NCI-H524 treated with DMSO at 0.1 percent for 48 hours (cell line): Measurements from ENCODE around the gene ZNF813.
A peak's percentile ranks its signal among the peaks of the same experiment; 100 is the strongest.

ENCODE experiments used
- DNase-seq: peaks from one replicate; lab custom pipeline; 2025; lab: John Stamatoyannopoulos, UW

The ZNF813 gene

DNA sequence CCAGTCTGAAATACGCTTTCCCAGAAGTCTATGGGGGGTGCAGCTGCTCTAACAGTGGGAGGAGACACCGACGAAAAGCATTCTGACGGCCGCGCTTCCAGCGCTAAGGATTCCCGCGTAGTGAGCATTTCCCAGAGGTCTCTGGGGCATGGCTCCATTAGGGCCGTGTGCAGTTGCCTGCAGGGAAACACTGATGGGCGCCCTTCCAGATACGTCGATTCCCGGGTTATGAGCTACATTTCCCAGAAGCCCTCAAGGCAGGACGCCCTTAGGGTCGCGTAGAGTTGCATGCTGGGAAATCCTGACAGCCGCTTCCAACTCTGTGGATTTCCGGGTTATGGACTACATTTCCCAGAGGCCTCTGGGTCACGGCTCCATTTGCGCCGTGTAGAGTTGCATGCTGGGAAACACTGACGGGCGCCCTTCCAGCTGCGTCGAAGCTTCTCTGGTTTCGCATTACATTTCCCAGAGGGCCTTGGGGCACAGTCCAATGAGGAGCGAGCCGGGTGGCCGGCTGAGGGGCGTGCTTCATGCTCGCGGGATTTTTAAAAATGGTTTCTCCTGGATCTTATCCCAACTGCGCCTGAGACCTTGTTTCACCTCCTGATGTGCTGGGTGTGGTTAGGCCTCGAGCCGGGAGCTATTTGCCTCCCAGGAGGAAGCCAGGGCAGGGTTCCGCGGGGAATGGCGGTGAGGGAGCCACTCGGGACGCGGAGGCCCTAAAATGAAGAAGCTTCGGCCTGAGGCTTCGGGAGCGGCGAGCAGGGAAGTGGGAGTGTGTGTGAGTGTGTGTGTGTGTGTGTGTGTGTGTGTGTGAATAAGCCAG is 53.2 kb downstream of the ZNF813 start:
- peak; percentile 97 for DNase-seq

DNA sequence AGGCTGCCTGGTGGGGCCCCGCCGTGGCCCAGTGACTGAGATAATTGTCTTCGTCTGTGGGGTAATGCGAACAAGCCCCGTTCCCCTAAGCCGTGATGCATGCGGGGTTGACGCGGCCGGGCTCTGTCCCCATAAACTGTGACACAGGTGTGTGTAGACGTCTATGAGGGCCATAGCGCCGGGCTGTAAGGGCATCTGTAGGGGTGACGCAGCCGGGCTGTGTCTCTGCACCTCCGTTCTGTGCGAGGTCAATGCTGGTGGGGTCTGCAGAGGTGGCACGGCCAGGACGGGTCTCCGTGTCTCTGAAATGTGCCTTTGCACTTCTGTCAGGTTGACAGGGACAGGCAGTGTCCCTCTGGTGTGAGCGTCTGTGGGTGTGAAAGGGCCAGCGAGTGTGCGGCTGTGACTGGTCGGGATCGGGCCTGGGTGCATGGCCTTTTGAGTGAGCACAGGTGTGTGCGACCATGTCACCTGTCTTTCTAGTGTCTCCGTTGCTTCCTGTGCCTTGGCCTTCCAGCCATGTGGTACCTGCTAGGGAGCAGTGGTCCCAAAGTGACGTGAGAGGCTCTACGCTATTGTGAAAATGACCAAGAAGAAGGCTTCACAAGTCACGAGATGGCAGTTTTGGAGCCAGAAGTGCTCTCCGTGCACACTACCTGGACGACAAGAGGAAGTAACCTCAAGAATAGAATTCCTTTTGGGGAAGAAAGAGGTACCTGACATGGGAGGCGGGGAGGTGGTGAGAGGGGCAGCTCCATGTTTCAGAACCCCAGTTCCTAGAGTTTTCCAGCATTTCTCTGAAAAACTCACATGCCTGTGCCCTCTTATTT is 54.1 kb downstream of the ZNF813 start:
- no peak for DNase-seq

- no peak for DNase-seq
Observed at GRCh38 chr19:53525922-53526321, 58.4 kb downstream of the ZNF813 start.

- DNase-seq: no peak
Observed at GRCh38 chr19:53530622-53531021, 63.1 kb downstream of the ZNF813 start.

DNA sequence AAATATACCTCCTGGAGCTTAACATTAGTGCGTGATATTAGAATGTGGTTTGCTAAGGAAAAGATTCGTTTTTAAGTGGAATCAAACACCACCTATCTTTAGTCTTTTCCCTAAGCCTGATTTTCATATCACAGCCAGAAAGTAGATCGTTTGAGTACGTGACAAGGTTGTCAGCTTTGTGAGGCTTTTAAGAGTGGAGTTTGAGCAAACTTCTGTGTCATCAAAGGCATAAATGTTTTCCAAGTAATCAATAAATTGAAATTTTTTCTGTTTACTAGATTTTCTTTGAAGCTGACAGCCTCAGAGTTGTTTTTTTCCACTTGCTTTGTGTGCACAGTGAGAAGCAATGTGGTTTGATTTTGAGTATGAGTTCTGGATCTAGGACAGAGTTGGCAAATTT is 63.9 kb downstream of the ZNF813 start:
- DNase-seq: no peak

GRCh38 chr19:53532362-53532761 is 64.8 kb downstream of the ZNF813 start:
- no peak for DNase-seq

GRCh38 chr19:53536225-53536548 is 68.7 kb downstream of the ZNF813 start:
- DNase-seq: no peak

GRCh38 chr19:53537121-53537520 is 69.6 kb downstream of the ZNF813 start:
- DNase-seq: no peak

DNA sequence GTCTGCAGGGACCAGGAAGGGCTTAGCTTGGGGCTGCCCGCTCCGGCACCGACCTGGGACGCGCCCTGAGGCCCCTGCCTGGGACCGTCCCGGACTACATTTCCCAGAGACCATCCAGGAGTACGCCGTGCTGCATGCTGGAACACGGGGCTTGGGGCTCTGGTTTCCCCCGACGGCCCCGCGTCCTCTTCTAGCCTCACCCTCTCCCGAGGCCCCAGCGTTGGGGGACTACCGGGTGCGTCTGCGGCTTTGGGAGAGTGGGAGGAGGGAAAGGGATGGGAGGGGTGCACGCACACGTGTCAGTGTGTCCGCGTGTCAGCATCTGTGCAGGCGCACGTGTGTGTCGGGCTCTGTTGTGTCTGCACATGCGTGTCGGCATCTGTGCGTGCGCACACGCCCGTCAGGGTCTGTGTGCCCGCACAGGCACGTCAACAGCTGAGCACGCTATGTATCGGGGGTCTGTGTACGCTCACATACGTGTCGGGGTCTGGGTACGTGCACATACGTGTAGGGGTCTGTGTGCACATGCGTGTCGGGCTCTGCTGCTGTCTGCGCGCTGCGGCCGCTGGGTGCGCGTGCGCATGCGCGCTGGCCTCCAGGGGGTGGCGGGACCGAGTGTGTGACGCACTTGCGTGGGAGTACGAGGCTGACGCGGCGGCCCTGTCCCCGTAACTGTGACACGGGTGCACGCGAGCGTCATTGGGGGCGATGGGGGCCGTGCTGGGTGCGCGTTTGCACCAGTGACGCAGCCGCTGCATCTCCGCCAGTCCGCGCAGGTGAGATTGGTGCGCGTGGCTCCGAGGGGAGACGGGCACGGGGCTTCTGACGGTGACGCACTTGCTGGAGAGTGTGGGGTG is 70.2 kb downstream of the ZNF813 start, which contains the start of gene ZNF331:
ZNF331 (plus strand) TSS at position 625 of the 857 bp plus-strand sequence. CDS start 31,232 bp downstream, outside the sequence.
- DNase-seq: no peak

DNA sequence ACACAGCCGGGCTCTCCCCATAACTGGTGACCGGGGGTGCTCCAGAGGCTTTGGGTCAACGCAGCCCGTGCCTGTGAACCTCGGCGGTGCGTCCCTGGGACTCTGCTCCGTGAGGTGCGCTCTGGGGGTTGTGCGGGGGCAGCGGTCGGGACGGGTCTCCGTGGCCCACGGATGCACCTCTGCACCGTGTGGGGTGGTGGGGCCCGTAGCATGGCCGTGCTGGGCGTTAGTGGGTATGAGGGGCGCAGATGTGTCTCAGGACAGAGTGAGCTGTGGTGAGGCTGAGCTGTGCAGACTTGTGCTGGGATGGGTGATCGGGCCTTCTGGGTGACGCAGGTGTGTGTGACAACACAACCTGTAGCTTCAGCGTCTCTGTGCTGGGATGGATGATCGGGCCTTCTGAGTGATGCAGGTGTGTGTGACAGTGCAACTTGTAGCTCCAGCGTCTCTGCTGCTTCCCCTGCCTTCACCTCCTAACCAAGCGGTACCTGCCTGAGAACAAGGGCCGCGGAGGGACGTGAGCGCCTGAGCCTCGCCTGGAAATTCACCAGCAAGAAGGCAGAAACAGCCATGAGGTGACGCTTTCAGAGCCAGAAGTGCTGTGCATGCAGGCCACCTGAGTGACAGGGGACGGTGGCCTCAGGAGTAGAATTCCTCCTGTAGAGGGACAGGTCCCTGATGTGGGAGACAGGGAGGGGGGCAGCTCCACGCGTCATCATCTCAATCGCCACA is 71.0 kb downstream of the ZNF813 start:
- DNase-seq: no peak

GRCh38 chr19:53540091-53540490 is 72.6 kb downstream of the ZNF813 start:
- DNase-seq: no peak

DNA sequence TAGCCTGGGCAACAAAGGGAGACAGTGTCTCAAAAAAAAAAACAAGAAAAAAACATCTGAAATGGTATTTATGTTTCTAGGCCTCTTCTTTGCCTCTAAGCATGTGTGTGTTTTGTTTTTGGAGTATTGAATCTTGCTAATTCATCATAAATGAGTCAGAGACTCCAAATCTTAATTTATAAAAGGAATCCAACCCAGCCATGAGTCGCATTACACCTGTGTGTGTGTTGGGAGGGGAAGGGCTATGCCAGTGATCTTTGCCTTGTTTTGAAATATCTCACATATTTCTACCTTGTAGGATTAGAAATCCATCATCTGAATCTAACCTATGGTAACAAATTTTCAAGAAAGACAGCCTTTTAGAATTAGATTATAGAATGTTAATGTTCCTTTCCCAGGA is 74.4 kb downstream of the ZNF813 start:
- no peak for DNase-seq

GRCh38 chr19:53545271-53546065 is 77.9 kb downstream of the ZNF813 start:
- no peak for DNase-seq
